OCI-LY1 (cell line): Measurements from ENCODE around the gene SERPINE1.
"Not testable (repeated sequence)": the region's sequence is repeated elsewhere in the genome, so short reads cannot be mapped to it uniquely, and the experiment has no call there.

Source experiments
- H2AFZ ChIP-seq: fragments of 200-600 bp; sonication (generic), shearing (Covaris generic); 2 replicates; pipeline ENCODE4 v1.6.0; 2014; ENCODE audit warnings: antibody characterized with exemption, mild to moderate bottlenecking, low read length
- H3F3A ChIP-seq: fragments of 200-600 bp; sonication (generic), shearing (Covaris generic); 2 replicates; pipeline ENCODE4 v1.6.0; 2014; ENCODE audit warnings: mild to moderate bottlenecking, antibody characterized with exemption, low read length, moderate library complexity; ENCODE audit not compliant: insufficient read depth
- H3K27ac ChIP-seq: fragments of 200-600 bp; sonication (generic); 2 replicates; pipeline ENCODE4 v1.5.1; 2014; ENCODE audit warnings: low read length, mixed run types, mild to moderate bottlenecking, low read depth; ENCODE audit not compliant: poor library complexity, severe bottlenecking
- H3K27me3 ChIP-seq: fragments of 200-600 bp; sonication (generic); 2 replicates; pipeline ENCODE4 v1.6.0; 2014; ENCODE audit warnings: antibody characterized with exemption, mild to moderate bottlenecking, low read length, moderate library complexity; ENCODE audit not compliant: insufficient read depth
- H3K36me3 ChIP-seq: fragments of 200-600 bp; sonication (generic); 2 replicates; pipeline ENCODE4 v1.6.1; 2014; ENCODE audit warnings: mild to moderate bottlenecking, antibody characterized with exemption, low read length, moderate library complexity, mixed read lengths; ENCODE audit not compliant: insufficient read depth
- H3K4me1 ChIP-seq: fragments of 200-600 bp; sonication (generic); 2 replicates; pipeline ENCODE4 v1.5.1; 2014; ENCODE audit warnings: mild to moderate bottlenecking, low read length, moderate library complexity; ENCODE audit not compliant: insufficient read depth, severe bottlenecking
- H3K4me2 ChIP-seq: fragments of 200-600 bp; sonication (generic), shearing (Covaris generic); 2 replicates; pipeline ENCODE4 v1.6.1; 2014; ENCODE audit warnings: low read length
- H3K4me3 ChIP-seq: fragments of 200-600 bp; sonication (generic); 2 replicates; pipeline ENCODE4 v1.5.1; 2014; ENCODE audit warnings: low read length, low read depth, mild to moderate bottlenecking, mixed read lengths; ENCODE audit not compliant: poor library complexity, severe bottlenecking
- H3K79me2 ChIP-seq: fragments of 200-600 bp; shearing (Covaris generic); 2 replicates; pipeline ENCODE4 v1.6.1; 2016; ENCODE audit warnings: mixed run types, low read length, mixed read lengths; ENCODE audit not compliant: insufficient read depth
- H3K9ac ChIP-seq: fragments of 200-600 bp; sonication (generic), shearing (Covaris generic); 2 replicates; pipeline ENCODE4 v1.6.1; 2014; ENCODE audit warnings: mild to moderate bottlenecking, low read length, mixed read lengths
- H3K9me2 ChIP-seq: fragments of 200-600 bp; sonication (generic), shearing (Covaris generic); 2 replicates; pipeline ENCODE4 v1.6.1; 2014; ENCODE audit warnings: low read depth, mild to moderate bottlenecking, low read length, mixed read lengths
- H3K9me3 ChIP-seq: fragments of 200-600 bp; shearing (Covaris generic); 2 replicates; pipeline ENCODE4 v1.6.1; 2014; ENCODE audit warnings: low read length, mixed read lengths
- H4K20me1 ChIP-seq: fragments of 200-600 bp; sonication (generic), shearing (Covaris generic); 2 replicates; pipeline ENCODE4 v1.6.0; 2016; ENCODE audit warnings: mild to moderate bottlenecking, low read length; ENCODE audit not compliant: insufficient read depth
- EZH2 ChIP-seq: fragments of 200-600 bp; sonication (generic), shearing (Covaris generic); IDR thresholded peaks from 2 replicates; pipeline ENCODE4 v1.8.0; 2017; ENCODE audit warnings: borderline replicate concordance, mixed run types, mild to moderate bottlenecking, antibody characterized with exemption, low read length, moderate library complexity, mixed read lengths
- TF ChIP-seq, protein P1 (sequence below): fragments of 200-600 bp; sonication (generic), shearing (Covaris generic); IDR thresholded peaks from 2 replicates; pipeline ENCODE4 v1.5.1; 2017; ENCODE audit warnings: mild to moderate bottlenecking, antibody characterized with exemption, low read length, moderate library complexity, mixed read lengths

Gene SERPINE1

GRCh38 chr7:101099969-101100781, 26.7 kb upstream of the SERPINE1 start:
- Histone ChIP-seq H3K79me2 (no peaks in the 10 kb centered on the region), H3F3A (no peaks in the 10 kb centered on the region), H3K4me2 (no peak overlapping the region), H3K36me3 (no peaks in the 10 kb centered on the region), H2AFZ (no peak overlapping the region), H3K9me2 (no peaks in the 10 kb centered on the region), H3K27me3 (peaks cover 5% of the 10 kb centered on the region; the same call in 1 of the 2 replicates), H3K9me3 (no peaks in the 10 kb centered on the region), H3K4me3 (no peak overlapping the region), H3K9ac (no peak overlapping the region), H4K20me1 (no peaks in the 10 kb centered on the region), H3K27ac (no peak overlapping the region), H3K4me1 (no peaks in the 10 kb centered on the region)
- TF ChIP-seq EZH2: no peak
- TF ChIP-seq, protein P1, sequence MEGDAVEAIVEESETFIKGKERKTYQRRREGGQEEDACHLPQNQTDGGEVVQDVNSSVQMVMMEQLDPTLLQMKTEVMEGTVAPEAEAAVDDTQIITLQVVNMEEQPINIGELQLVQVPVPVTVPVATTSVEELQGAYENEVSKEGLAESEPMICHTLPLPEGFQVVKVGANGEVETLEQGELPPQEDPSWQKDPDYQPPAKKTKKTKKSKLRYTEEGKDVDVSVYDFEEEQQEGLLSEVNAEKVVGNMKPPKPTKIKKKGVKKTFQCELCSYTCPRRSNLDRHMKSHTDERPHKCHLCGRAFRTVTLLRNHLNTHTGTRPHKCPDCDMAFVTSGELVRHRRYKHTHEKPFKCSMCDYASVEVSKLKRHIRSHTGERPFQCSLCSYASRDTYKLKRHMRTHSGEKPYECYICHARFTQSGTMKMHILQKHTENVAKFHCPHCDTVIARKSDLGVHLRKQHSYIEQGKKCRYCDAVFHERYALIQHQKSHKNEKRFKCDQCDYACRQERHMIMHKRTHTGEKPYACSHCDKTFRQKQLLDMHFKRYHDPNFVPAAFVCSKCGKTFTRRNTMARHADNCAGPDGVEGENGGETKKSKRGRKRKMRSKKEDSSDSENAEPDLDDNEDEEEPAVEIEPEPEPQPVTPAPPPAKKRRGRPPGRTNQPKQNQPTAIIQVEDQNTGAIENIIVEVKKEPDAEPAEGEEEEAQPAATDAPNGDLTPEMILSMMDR: no peak

DNA sequence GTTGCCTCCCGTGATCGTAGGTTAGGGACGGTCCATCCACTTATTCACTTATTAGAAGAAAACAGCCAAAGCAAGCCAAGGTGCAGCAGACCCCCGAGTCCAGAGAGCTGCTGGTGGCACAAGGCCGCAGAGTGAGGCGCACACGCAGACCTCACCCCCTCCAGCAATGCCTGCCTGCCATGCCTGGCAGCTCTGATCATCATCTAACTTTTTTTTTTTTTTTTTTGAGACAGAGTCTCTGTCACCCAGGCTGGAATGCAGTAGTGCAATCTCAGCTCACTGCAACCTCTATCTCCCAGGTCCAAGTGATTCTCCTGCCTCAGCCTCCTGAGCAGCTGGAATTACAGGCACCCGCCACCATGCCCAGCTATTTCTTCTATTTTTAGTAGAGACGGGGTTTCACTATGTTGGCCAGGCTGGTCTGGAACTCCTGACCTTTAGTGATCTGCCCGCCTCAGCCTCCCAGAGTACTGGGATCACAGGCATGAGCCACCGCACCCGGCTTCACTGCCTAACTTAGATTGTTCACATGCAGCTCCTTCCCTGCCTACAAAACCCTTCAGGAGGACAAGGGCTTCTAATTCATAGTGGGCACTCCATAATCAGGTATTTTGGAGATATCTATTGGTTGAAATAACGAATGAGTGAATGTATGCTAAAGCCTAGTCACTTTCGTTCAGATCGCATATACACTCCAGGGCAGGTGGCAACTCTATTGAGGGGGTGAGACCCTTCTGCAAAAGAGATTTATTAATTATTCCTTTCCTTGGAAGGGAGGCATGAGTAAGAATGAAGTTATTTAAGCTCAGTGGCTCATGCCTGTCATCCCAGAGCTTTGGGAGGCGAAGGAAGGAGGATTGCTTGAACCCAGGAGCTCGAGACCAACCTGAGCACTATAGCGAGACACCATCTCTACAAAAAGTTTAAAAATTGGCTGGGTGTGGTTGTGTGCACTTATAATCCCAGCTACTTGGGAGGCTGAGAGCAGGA, 25.8 kb upstream of the SERPINE1 start:
- no peak overlapping the region for H3K4me3 ChIP-seq
- no peaks in the 10 kb centered on the region for H4K20me1 ChIP-seq
- no peaks in the 10 kb centered on the region for H3F3A ChIP-seq
- no peak overlapping the region for H3K4me2 ChIP-seq
- H3K27ac ChIP-seq: no peak overlapping the region
- no peak for TF ChIP-seq EZH2
- TF ChIP-seq, protein P1: no peak
- H3K9me2 ChIP-seq: no peaks in the 10 kb centered on the region
- H3K36me3 ChIP-seq: no peaks in the 10 kb centered on the region
- no peak overlapping the region for H2AFZ ChIP-seq
- H3K79me2 ChIP-seq: no peaks in the 10 kb centered on the region
- H3K9me3 ChIP-seq: no peaks in the 10 kb centered on the region
- H3K27me3 ChIP-seq: peaks cover 5% of the 10 kb centered on the region; the same call in 1 of the 2 replicates
- H3K9ac ChIP-seq: no peak overlapping the region
- no peaks in the 10 kb centered on the region for H3K4me1 ChIP-seq

- H3K27me3 ChIP-seq: peaks cover 5% of the 10 kb centered on the region; the same call in 1 of the 2 replicates
- H3K27ac ChIP-seq: no peak overlapping the region
- no peaks in the 10 kb centered on the region for H3K9me2 ChIP-seq
- no peaks in the 10 kb centered on the region for H3K36me3 ChIP-seq
- no peak overlapping the region for H3K4me2 ChIP-seq
- no peaks in the 10 kb centered on the region for H4K20me1 ChIP-seq
- no peaks in the 10 kb centered on the region for H3F3A ChIP-seq
- H3K4me3 ChIP-seq: no peak overlapping the region
- no peaks in the 10 kb centered on the region for H3K9me3 ChIP-seq
- no peak overlapping the region for H3K9ac ChIP-seq
- no peak overlapping the region for H2AFZ ChIP-seq
- no peaks in the 10 kb centered on the region for H3K4me1 ChIP-seq
- TF ChIP-seq EZH2: no peak
- TF ChIP-seq, protein P1: no peak
- H3K79me2 ChIP-seq: no peaks in the 10 kb centered on the region
These were observed 24.9 kb upstream of the SERPINE1 start for GRCh38 chr7:101102026-101102425.

- not testable (repeated sequence) for H3K9ac ChIP-seq, H3K4me3 ChIP-seq, H3K4me1 ChIP-seq
These were observed 23.2 kb upstream of the SERPINE1 start for GRCh38 chr7:101103701-101104100.

More at GRCh38 chr7:101103701-101104100, 23.2 kb upstream of the SERPINE1 start:
- H3K79me2 ChIP-seq, H3K36me3 ChIP-seq, H3K9me2 ChIP-seq, H3K27ac ChIP-seq, H3F3A ChIP-seq, H2AFZ ChIP-seq, H3K27me3 ChIP-seq, H3K9me3 ChIP-seq, H3K4me2 ChIP-seq, H4K20me1 ChIP-seq: not testable (repeated sequence)
